T47D (cell line): ENCODE data around the gene ATP6AP2.

ENCODE experiments used
- DNase-seq, 2 experiments: peaks; one replicate each; pipeline versions ENCODE4 v3.0.0 to v3.0.0-alpha.2; 2011 to 2012; ENCODE audit warnings: low read depth in 1 of 2, low spot score in 1 of 2
- JUND ChIP-seq: IDR thresholded peaks from 2 replicates; pipeline ENCODE4 v1.6.1; 2012; ENCODE audit warnings: low read depth
- in situ Hi-C: cut with HindIII; loops from 2 replicates; pipeline ENCODE4 v1.10.0; 2016; ENCODE audit warnings: low sequenced_read_pairs, low pct_unique_long_range_greater_than_20kb

Gene ATP6AP2, protein sequence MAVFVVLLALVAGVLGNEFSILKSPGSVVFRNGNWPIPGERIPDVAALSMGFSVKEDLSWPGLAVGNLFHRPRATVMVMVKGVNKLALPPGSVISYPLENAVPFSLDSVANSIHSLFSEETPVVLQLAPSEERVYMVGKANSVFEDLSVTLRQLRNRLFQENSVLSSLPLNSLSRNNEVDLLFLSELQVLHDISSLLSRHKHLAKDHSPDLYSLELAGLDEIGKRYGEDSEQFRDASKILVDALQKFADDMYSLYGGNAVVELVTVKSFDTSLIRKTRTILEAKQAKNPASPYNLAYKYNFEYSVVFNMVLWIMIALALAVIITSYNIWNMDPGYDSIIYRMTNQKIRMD

GRCh38 chrX:40580537-40581335 lies at the start of gene ATP6AP2:
ATP6AP2 (plus strand) TSS chrX:40580970; CDS start chrX:40581066, 96 bp downstream.
- peak; percentile 83 to 97 for DNase-seq
- no peak for TF ChIP-seq JUND
- in situ Hi-C loops: no loop called here

DNA sequence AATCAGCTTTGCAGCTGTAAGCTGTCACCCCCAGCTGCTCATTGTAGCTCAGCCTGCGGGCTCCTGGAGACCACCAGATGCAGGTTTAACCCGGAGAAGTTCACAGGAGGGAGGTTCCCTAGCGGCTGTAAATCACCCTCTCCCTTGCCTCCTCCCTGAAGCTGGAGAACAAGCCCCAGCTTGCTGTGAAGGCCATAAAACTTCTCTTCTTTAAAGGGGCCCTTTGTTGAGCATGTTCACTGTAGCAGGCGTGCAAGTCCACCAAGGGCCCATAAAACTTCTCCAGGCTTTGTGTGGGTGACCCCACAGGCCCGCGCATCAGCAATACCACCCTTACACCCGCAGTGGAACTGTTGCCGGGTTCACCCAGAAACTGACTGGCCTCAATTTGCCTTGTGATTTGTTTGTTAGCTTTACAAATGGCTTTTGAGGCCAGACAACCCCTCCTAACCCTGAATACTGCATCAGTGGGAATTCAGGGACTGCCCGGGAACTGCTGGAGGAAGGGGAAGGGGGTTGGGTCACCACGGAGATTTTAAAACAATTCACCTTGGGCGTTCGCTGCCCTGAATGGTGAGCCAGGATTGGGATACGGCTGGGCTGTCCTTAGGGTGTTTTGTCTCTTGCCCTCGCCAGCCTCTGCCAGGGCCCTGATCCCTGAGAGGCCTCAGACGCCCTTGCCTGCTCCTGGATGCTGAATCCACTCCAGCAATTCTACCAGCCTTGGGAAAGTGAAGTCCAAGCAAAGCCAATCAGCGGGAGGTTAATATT lies 49.5 kb upstream of the ATP6AP2 start:
- no peak for TF ChIP-seq JUND
- no peak for DNase-seq
- in situ Hi-C loops: no loop called here

- TF ChIP-seq JUND: no peak
- in situ Hi-C loops: no loop called here
- no peak for DNase-seq
These were observed 43.5 kb upstream of the ATP6AP2 start for GRCh38 chrX:40537310-40537709.

GRCh38 chrX:40538406-40538805 lies 42.4 kb upstream of the ATP6AP2 start:
- in situ Hi-C loops: no loop called here
- DNase-seq: no peak
- TF ChIP-seq JUND: no peak

DNA sequence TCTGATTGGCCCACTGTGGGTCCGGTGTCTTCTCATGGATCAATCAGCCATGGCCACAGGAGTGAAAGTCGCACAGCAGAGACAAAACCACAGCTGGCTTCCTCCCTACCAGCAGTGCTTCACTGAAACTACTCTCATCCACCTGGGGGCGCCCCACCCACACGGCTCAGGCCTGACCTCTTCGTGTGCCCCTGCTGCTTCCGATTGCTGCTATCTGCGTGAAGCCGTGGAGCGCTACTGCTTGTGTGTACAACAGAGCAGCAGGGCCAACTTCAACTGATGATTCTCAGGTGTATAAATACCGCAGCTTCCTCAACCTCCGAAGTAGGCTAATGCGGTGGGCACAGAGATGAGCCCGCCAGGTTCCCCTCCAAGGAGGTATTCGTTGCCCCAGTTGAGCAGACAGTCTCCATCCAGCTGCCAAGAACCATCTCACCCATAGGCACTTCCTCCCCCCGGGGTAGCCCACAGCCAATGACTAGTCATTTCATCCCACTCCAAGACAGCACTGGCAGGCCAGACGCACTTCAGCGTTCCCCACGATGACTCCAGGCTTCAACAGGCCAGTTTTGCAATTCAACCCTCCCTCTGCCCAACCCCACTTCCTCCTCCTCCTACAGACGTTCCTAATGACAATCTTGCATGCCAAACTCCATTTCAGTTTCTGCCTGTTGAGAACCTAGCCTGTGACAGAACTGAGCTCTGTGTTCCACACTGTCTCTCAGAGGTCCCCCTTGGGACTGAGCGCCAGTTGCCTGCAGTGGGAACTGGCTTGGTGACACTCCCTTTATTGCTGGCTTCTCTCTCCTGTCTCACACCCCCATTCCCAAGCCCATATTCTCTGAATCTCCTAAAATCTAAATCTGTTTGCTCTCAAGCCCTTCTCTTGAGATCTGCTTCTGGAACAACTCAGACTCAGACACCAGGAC lies 41.3 kb upstream of the ATP6AP2 start:
- TF ChIP-seq JUND: no peak
- DNase-seq: peak in 1 of 2 experiments; percentile 15
- in situ Hi-C loops: no loop called here

- no peak for TF ChIP-seq JUND
- in situ Hi-C loops: no loop called here
- DNase-seq: no peak
These were observed 38.6 kb upstream of the ATP6AP2 start for GRCh38 chrX:40542208-40542607.

GRCh38 chrX:40542972-40543371 lies 37.8 kb upstream of the ATP6AP2 start:
- no peak for DNase-seq
- in situ Hi-C loops: no loop called here
- TF ChIP-seq JUND: no peak

DNA sequence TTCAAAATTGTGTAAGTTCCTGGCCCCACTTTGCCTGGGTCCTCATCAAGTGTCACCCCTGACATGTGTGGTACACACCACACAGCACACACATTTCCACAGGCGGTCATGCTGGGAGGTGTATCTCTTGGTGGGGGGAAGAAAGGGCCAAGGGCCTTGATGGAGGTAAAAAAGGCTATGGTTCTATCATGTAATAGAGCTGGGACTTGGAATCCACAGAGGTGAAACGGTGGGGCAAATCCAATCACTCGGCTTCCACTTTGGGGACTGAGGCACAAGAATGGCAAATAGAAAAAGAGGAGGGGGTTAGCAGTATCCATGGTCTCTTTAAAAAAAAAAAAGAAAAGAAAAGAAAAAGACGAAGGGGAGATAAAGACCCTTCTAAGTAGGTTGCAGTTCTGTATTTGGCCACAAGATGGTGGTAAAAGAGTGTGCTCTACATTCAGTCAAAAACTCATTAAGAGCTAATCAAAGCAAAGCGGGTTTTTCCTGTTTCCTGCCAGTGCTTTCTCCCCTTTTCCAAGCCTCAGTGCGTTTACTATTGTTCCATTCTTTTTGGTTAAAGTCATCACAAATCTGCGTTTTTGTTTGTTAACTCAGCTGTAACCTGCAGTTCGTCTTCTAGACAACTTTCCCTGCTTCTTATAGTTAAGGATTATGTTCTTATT lies 37.0 kb upstream of the ATP6AP2 start:
- DNase-seq: peak in 1 of 2 experiments; percentile 82
- in situ Hi-C loops: no loop called here
- TF ChIP-seq JUND: no peak

GRCh38 chrX:40544343-40545266 lies 36.2 kb upstream of the ATP6AP2 start:
- DNase-seq: no peak
- in situ Hi-C loops: no loop called here
- no peak for TF ChIP-seq JUND

GRCh38 chrX:40546870-40547269 lies 33.9 kb upstream of the ATP6AP2 start:
- no peak for TF ChIP-seq JUND
- no peak for DNase-seq
- in situ Hi-C loops: no loop called here
